HG03432 (cell line): Measurements from ENCODE around the gene PHOSPHO2.

Source experiments
- ATAC-seq: cut with Tn5 transposase; IDR thresholded peaks from one replicate; pipeline ENCODE4 v1.9.1; 2021; ENCODE audit warnings: mild to moderate bottlenecking, moderate library complexity; ENCODE audit not compliant: unreplicated experiment

Gene PHOSPHO2

DNA sequence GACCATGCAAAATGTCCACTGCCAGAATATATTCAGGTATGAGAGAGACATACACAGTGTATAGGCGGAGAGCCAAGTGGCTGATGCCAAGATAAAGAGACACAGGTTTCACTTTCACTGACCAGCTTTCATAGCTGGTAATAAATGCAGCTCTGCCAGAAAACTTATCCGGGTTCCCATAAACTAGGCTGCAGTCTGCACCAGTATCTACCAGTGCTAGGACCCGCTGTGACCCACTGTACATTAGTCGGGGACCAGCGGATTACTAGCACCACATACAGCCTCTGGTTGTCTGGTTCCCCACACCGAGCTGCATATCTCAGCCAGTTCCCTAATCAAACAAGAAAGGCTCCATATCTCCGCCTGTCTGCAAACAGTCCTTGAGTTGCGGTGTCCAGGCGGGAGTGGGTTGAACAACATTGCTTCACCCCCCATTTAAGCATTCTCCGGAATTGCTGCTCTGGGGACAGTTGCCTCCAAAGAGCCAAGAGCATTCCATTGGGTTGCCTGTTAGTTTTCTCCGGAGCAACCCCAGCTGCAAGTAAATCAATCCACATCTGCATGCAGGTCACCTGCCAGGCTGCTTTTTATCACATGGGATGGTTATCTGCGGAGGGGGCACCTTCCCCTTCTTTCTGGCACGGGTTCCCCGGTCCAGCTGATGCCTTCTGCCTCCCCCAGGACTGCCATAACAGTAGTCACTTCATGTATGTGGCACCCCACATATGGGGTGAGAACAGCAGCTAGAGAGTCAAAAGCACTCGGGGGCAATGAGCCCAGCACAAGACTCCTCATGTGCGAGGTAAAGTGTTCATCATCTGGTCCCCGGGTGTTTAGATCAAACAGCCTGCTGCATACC, 21.3 kb downstream of the PHOSPHO2 start:
- ATAC-seq = no peak

DNA sequence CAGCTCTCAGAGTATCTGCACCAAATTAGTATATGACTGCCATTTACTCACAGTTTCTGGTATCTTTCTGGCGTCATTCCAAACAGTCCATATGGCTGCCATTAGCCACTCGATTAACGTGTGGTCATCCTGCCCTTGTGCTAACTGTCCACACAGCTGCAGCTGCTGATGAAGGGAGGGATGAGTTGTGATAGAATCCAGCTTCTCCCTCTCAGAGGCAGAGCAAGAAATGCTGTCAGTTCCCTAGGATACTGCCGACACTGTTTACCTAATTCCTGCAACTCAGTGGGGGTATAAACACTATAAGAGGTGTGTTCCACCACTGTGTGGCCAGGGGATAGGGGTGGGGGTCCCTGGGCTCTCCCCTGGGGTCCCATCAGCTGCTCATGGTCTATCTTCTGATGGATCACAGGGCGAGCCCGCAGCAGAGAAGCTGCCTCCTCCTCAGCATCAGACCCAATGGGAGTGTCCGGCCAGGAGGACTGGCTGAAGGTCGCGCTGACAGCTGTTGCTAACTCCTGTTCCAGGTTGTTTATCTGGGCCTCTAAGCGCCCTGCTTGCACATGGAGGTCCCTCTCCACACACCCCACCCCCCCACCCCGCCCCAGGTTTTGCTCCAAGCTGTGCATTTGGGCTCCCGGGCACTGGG, 22.1 kb downstream of the PHOSPHO2 start:
- ATAC-seq = no peak

DNA sequence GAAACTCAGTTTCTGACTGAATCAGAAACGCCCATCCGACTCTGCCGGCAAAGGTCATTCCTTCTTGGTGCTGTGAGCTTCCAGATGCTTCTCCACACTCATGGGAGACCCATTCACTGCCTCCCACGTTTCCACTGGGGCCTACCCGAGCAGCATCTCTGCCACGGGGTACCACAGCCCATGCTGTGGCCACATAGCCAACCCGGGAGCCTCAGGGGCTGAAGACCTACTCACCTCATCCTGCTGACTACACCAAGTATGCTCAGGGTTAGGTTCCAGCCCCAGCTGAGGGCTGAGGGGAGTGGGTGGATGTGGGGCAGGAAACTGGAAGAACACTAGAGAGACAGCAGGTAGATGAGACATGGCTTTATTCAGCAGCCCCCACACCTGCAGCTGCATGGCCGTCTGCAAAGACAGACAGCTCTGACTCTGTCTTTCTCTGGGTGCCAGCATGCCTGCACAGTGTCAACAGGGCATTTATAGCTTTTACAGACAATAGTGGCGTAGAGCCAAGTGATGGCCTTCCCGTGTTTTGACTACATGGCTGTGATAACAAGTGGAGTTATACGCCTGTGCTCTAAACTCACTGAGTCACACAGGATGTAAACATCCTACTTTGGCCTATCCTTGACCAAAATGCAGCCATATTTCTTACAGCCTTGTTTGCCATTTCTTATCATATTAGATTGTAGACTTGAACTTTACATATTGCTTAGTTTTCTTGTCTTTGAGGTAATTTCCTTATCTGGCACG, 22.8 kb downstream of the PHOSPHO2 start:
- ATAC-seq = no peak

DNA sequence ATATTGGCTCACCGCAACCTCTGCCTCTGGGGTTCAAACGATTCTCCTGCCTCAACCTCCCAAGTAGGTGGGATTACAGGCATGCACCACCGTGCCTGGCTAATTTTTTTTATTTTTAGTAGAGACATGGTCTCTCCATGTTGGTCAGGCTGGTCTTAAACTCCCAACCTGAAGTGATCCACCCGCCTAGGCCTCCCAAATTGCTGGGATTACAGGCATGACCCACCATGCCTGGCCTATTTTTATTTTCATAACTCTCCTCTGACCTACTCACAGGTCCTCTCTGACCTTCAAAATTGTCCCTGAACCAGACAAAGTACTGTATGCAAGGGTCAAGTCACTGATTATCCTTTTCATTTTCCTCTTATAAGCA, 23.4 kb downstream of the PHOSPHO2 start:
- no peak for ATAC-seq

DNA sequence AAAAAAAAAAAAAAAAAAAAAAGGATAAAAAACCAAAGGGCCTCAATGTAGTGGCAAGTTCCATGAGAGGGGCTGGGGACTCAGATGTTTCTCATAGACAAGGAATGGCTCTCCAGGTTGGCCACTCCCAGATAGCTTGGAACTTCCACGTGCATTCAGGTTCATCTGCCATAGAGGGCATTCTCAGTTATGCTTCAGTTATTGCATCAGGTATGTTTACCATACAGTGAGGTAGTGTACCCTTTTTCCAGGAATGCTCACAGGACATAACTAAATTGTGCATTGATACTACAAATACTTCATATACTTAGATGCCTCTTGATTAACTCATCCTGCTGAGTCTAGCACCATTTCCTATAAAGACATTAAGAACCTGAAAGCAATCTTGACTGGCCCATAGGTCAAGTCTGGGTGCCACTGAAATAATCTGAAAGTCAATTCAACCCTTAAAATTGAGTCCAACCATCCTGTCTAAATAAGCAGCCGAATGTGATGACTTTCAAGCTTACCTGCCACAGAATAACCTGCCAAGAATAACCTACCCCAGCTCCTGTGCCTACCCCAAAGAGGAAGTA, 24.7 kb downstream of the PHOSPHO2 start:
- no peak for ATAC-seq

GRCh38 chr2:169721016-169721415, 26.7 kb downstream of the PHOSPHO2 start:
- ATAC-seq = no peak

DNA sequence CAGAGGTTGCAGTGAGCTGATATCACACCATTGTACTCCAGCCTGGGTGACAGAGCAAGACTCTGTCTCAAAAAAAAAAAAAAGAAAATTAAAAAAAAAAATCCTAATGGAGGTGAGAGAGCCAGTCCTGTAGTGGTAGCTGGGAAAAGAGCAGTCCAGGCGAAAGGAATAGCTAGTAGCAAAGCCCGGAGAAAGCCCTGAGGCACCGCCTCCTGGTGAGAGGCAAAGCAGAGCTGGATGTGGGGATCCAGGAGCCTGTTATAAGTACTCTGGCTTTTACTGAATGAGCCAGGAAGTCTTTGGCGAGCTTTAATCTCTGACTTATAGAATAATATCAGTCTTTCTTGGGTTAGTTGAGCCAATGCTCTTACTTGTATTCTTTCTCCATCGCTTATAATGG, 32.8 kb downstream of the PHOSPHO2 start:
- no peak for ATAC-seq

DNA sequence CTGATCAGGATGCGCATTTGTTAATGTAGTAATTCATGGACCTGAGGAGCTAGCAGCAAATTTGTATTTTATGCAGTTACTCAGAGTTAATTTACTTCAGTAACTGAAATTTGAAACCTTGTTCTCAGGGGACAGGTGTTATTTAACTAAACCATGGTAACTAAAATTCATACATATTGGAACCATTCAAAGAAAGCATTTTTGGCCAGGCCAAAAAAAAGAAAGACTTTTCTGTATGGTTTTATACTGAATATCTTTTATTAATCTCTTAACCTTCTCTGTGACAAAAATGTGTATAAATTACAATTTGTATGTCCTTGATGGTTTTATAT, 35.0 kb downstream of the PHOSPHO2 start:
- ATAC-seq = no peak

- no peak for ATAC-seq
Measured at GRCh38 chr2:169732075-169732474, 37.8 kb downstream of the PHOSPHO2 start.

- ATAC-seq = no peak
Measured at GRCh38 chr2:169732583-169733358, 38.5 kb downstream of the PHOSPHO2 start.

- ATAC-seq = peak; percentile 56
Measured at GRCh38 chr2:169734169-169734847, 40.0 kb downstream of the PHOSPHO2 start.

GRCh38 chr2:169735623-169736022, 41.4 kb downstream of the PHOSPHO2 start:
- ATAC-seq = no peak

DNA sequence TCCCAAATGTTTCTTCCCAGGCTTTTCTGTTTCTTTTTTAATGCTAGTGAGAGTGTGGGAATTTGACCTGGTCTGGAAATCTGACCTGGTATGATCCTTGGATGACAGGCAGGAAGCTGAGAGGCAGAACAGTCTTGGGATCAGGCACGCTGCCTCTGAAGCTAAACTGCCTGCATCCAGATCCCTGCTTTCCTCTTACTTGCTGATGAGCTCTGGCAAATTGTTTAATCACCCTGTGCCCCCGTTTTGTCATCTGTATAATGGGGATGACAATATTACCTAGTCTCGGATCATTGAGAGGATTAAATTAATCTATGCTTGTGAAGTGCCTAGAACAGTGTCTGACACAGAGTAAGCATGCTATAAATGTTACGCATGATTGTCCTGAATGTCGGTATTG, 42.6 kb downstream of the PHOSPHO2 start:
- ATAC-seq = no peak

GRCh38 chr2:169738566-169739229, 44.4 kb downstream of the PHOSPHO2 start:
- no peak for ATAC-seq

- ATAC-seq = no peak
Measured at GRCh38 chr2:169739351-169739750, 45.1 kb downstream of the PHOSPHO2 start.

DNA sequence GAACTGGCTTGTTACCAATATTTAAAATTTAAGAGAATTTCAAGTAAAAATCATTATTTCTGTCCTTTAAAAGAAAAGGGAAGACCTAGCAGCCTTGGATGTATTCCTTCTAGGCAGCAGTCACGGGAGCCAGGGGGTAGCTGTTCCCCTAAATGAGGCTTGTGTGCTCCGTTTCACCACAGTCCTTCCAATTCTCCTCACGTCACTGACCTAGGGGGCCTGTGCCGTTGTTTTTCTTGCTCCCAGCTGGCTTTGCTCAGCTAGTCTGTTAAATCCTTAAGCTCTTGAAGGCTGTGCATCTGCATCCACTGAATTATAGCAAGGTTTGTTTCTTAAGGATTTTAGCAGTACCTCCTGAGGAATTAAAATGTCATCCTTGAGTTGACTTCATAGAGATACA, 49.3 kb downstream of the PHOSPHO2 start:
- ATAC-seq = no peak

DNA sequence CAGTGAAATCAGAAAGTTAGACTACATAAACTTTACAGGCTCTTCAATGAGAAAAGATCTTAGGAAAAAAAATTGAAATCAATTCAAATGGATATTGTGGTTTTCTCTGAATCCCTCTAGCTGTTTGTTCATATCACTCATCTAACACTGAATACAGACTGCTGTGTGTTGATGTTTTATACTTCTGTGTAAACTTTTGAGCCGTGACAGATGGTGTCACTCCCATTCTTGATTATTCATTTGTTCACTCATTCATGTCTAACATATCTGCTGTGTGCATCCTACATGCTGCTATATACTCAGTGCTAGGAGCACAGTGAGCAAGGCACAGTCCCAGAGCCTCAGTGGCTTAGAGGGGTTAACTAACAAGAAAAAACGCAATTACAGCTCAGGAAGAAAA, 52.0 kb downstream of the PHOSPHO2 start:
- ATAC-seq = no peak

DNA sequence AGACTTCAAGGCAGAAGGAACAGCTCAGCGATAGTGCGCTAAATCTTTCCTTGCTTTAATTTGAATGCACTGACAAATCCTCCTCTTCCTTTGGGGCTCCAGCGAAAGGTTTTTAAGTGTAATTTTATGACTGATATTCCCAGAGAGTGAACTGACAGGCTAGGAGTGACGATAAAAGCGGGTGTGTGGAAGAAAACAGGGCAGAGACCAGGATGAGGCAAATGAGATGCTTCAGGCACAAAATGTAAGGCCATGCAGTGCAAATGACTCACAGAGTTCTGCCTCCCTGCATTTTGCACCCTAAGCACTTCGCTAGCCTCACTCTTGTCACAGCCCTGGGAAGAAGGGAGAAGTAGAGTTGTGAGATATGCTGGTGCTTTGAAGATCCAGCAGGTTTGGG, 54.0 kb downstream of the PHOSPHO2 start:
- no peak for ATAC-seq
